ENCODE measurements around the gene CBX8.

DNA sequence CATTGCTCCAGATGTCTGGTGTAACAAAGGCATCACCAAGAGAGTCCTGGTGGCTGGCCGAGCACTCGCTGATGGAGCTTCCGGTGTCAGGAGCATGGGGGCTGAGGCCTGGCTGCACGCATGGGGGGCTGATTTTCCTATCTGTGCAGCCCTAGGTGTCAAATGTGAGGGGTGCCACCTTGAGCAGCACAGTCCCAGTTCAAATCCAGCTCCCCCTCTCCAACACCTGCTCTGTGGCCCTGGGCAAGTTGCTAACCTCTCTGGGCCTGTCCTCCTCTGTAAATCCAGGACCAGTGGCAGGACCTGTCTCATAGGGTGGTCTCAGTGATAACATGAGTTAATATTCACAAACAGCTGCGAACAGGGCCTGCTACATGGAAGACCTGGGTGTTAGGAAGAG is 53.3 kb downstream of the CBX8 start:
- TF ChIP-seq, protein P1, sequence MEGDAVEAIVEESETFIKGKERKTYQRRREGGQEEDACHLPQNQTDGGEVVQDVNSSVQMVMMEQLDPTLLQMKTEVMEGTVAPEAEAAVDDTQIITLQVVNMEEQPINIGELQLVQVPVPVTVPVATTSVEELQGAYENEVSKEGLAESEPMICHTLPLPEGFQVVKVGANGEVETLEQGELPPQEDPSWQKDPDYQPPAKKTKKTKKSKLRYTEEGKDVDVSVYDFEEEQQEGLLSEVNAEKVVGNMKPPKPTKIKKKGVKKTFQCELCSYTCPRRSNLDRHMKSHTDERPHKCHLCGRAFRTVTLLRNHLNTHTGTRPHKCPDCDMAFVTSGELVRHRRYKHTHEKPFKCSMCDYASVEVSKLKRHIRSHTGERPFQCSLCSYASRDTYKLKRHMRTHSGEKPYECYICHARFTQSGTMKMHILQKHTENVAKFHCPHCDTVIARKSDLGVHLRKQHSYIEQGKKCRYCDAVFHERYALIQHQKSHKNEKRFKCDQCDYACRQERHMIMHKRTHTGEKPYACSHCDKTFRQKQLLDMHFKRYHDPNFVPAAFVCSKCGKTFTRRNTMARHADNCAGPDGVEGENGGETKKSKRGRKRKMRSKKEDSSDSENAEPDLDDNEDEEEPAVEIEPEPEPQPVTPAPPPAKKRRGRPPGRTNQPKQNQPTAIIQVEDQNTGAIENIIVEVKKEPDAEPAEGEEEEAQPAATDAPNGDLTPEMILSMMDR (IDR thresholded peaks at IDR 0.05; ENCODE audit: extremely low read depth in 1 of 2, insufficient read depth in 1 of 2, low read depth in 1 of 2, low read length in 2 of 2), result no peak
- TF ChIP-seq POLR2A (IDR thresholded peaks at IDR 0.05; ENCODE audit: low read depth, low read length), result no peak
- TF ChIP-seq EZH2 (IDR thresholded peaks at IDR 0.05; ENCODE audit: borderline replicate concordance, low read depth, low read length, severe bottlenecking), result no peak
- no peak for TF ChIP-seq POLR2AphosphoS5 (IDR thresholded peaks at IDR 0.05; ENCODE audit: insufficient read depth, low read depth, low read length)
- TF ChIP-seq FOS (IDR thresholded peaks at IDR 0.05; ENCODE audit: borderline replicate concordance, insufficient read depth, low read length), result no peak
